GM12878 (cell line): ENCODE results near the gene WWC2. TPM values are rescaled to one million over a fixed set of nuclear protein-coding genes. Genes with fewer than 3 reads are reported as not detected.
A peak's percentile ranks its signal among the peaks of the same experiment; 100 is the strongest.

Experiments used
- ATAC-seq: fragments of 200-7000 bp; cut with Tn5 transposase; 3 replicates; pipeline ENCODE4 v1.9.1; 2020; ENCODE audit warnings: mild to moderate bottlenecking, moderate library complexity
- BruUV-seq: library from RNA; stranded (reverse); fragments of 400-500 nt; replicated peaks from 2 replicates; lab custom pipeline; 2021; lab: Mats Ljungman, UMichigan
- CTCF ChIA-PET: fragments of 300-600 bp; sonication (Branson Sonifier 250); formaldehyde crosslinking; extraction: SDS; loops from one replicate; lab custom pipeline; 2021; ENCODE audit warnings: inconsistent platforms; lab: Yijun Ruan, JAX
- POLR2A ChIA-PET: fragments of 350-600 bp; formaldehyde crosslinking; extraction: SDS; loops from one replicate; lab custom pipeline; 2021; ENCODE audit warnings: inconsistent platforms; lab: Charles Lee
- RAD21 ChIA-PET: fragments of 300-600 bp; sonication (Branson Sonifier 250); formaldehyde crosslinking; loops from one replicate; lab custom pipeline; 2023; ENCODE audit warnings: antibody characterized with exemption; ENCODE audit not compliant: unreplicated experiment; lab: Charles Lee
- SMC1A ChIA-PET: fragments of 300-600 bp; sonication (Branson Sonifier 250); formaldehyde crosslinking; loops from one replicate; lab custom pipeline; 2023; ENCODE audit not compliant: unreplicated experiment, uncharacterized antibody; lab: Charles Lee
- DNase-seq: peaks from one replicate; pipeline ENCODE4 v3.0.0-alpha.2; 2011; ENCODE audit warnings: low read depth, low spot score
- FAIRE-seq: peaks from 3 replicates; lab custom pipeline; 2011; peaks lifted over from hg19 to GRCh38; lab: Jason Lieb, UNC
- H2AFZ ChIP-seq: 2 replicates; pipeline ENCODE4 v1.6.0; 2011; ENCODE audit warnings: low read depth, low read length, control low read depth; ENCODE audit not compliant: control insufficient read depth
- H3K27ac ChIP-seq: 2 replicates; pipeline ENCODE4 v1.5.1; 2011; ENCODE audit warnings: control low read depth; ENCODE audit not compliant: control insufficient read depth, insufficient read depth
- H3K27me3 ChIP-seq, 2 experiments: replicated peaks in 1 of 2; 2 replicates each; pipeline versions ENCODE4 v1.6.0 to v1.6.1; 2011; ENCODE audit warnings: low read length in 1 of 2; ENCODE audit not compliant: control insufficient read depth in 2 of 2, insufficient read depth in 2 of 2
- H3K36me3 ChIP-seq, 2 experiments: 2 replicates each; pipeline ENCODE4 v1.5.1; 2011; ENCODE audit warnings: low read length in 1 of 2; ENCODE audit not compliant: control insufficient read depth in 2 of 2, insufficient read depth in 2 of 2
- H3K4me1 ChIP-seq: 2 replicates; pipeline ENCODE4 v1.6.1; 2011; ENCODE audit warnings: mild to moderate bottlenecking, low read length, moderate library complexity, mixed read lengths; ENCODE audit not compliant: control insufficient read depth, insufficient read depth
- H3K4me2 ChIP-seq: 2 replicates; pipeline ENCODE4 v1.6.0; 2011; ENCODE audit warnings: control low read depth; ENCODE audit not compliant: control insufficient read depth, insufficient read depth
- H3K4me3 ChIP-seq: fragments of 200-600 bp; sonication (generic); 2 replicates; pipeline ENCODE4 v1.5.1; 2016
- H3K79me2 ChIP-seq: 2 replicates; pipeline ENCODE4 v1.6.0; 2011; ENCODE audit warnings: low read length; ENCODE audit not compliant: control insufficient read depth, insufficient read depth
- H3K9ac ChIP-seq: 2 replicates; pipeline ENCODE4 v1.8.0; 2011; ENCODE audit warnings: low read length, control low read depth, mixed read lengths; ENCODE audit not compliant: control insufficient read depth, insufficient read depth
- H3K9me3 ChIP-seq: replicated peaks from 3 replicates; pipeline ENCODE4 v1.5.1; 2011; ENCODE audit warnings: mild to moderate bottlenecking, low read length; ENCODE audit not compliant: control insufficient read depth, insufficient read depth
- H4K20me1 ChIP-seq: 2 replicates; pipeline ENCODE4 v1.6.0; 2011; ENCODE audit not compliant: control insufficient read depth, insufficient read depth
- ATF7 ChIP-seq: fragments of 450-650 bp; IDR thresholded peaks from 2 replicates; pipeline ENCODE4 v1.6.1; 2016; ENCODE audit warnings: low read depth, mild to moderate bottlenecking
- CBFB ChIP-seq: IDR thresholded peaks from 2 replicates; pipeline ENCODE4 v1.6.1; 2016; ENCODE audit warnings: antibody characterized with exemption, low read depth
- EGR1 ChIP-seq, 2 experiments: IDR thresholded peaks; 1 replicate in 1 of 2; 2 replicates in 1 of 2; pipeline ENCODE4 v1.6.1; 2011 to 2012; ENCODE audit warnings: low read depth in 2 of 2, low read length in 2 of 2, borderline replicate concordance in 1 of 2, mild to moderate bottlenecking in 1 of 2, moderate library complexity in 1 of 2
- GABPA ChIP-seq: IDR thresholded peaks from 2 replicates; pipeline ENCODE4 v1.6.1; 2014; ENCODE audit warnings: antibody characterized with exemption, low read depth, mild to moderate bottlenecking, inconsistent platforms
- GATAD2B ChIP-seq: fragments of 450-650 bp; conservative IDR thresholded peaks from 2 replicates; pipeline ENCODE4 v1.6.1; 2017; ENCODE audit warnings: low read depth, mild to moderate bottlenecking, moderate library complexity
- HCFC1 ChIP-seq: fragments of 150-350 bp; IDR thresholded peaks from 2 replicates; pipeline ENCODE4 v1.6.1; 2014; ENCODE audit warnings: low read length
- MEF2A ChIP-seq: IDR thresholded peaks from 2 replicates; pipeline ENCODE4 v1.6.1; 2011; ENCODE audit warnings: low read depth, mild to moderate bottlenecking, low read length, moderate library complexity; ENCODE audit not compliant: insufficient read depth
- NFIC ChIP-seq: IDR thresholded peaks from 2 replicates; pipeline ENCODE4 v1.6.1; 2012; ENCODE audit warnings: low read depth, mild to moderate bottlenecking, inconsistent platforms, low read length, moderate library complexity
- PML ChIP-seq: IDR thresholded peaks from 2 replicates; pipeline ENCODE4 v1.6.1; 2012; ENCODE audit warnings: low read length, inconsistent platforms
- RB1 ChIP-seq: fragments of 450-650 bp; formaldehyde crosslinking; IDR thresholded peaks from 2 replicates; pipeline ENCODE4 v1.6.1; 2017; ENCODE audit warnings: mild to moderate bottlenecking, borderline replicate concordance
- SIX5 ChIP-seq: IDR thresholded peaks from 2 replicates; pipeline ENCODE4 v1.6.1; 2011; ENCODE audit warnings: mild to moderate bottlenecking, low read depth, low read length, moderate library complexity; ENCODE audit not compliant: severe bottlenecking
- SREBF1 ChIP-seq: IDR thresholded peaks from 2 replicates; pipeline ENCODE4 v1.6.1; 2012; ENCODE audit warnings: mild to moderate bottlenecking, low read length
- TBL1XR1 ChIP-seq: IDR thresholded peaks from 2 replicates; pipeline ENCODE4 v1.6.1; 2012; ENCODE audit warnings: low read depth, low read length, improper control_type of control experiment
- ZZZ3 ChIP-seq: IDR thresholded peaks from 2 replicates; pipeline ENCODE4 v1.6.1; 2011; ENCODE audit warnings: low read depth; ENCODE audit not compliant: control insufficient read depth, insufficient read length
- WGBS: methylation state at CpG from one replicate; pipeline ENCODE4 v1.1.6; 2016; ENCODE audit warnings: low lambda C conversion rate; ENCODE audit not compliant: insufficient replicate concordance, insufficient coverage; ENCODE audit errors: missing lambda C conversion rate; 5-methylcytosine and 5-hydroxymethylcytosine counted together
- in situ Hi-C: fragments of 300-500 bp; cut with MboI; formaldehyde crosslinking; loops from 9 replicates; pipeline ENCODE4 v1.14.3; 2018; ENCODE audit warnings: mixed read lengths
- intact Hi-C: fragments of 100-400 bp; cut with micrococcal nuclease; formaldehyde crosslinking; loops from one replicate; pipeline ENCODE4 v1.14.2; 2022; ENCODE audit not compliant: unreplicated experiment
- polyA plus RNA-seq, 11 experiments: library from polyadenylated mRNA; depleted of rRNA in 4 of 11; unstranded in 6 of 11; stranded (reverse) in 5 of 11; fragments of >200 nt; fragmentation: Nextera tagmentation in 4 of 11; fragmentation: Illumina TruSeq in 1 of 11; extraction: Ambion mirVana in 4 of 11; extraction: Trizol in 1 of 11; gene quantifications; 1 replicate in 1 of 11; 2 replicates in 10 of 11; pipeline versions ENCODE4 v1.2.1 to v1.2.3, GENCODE V29; 2011 to 2016; ENCODE audit warnings: inconsistent platforms in 2 of 11, missing spikeins in 2 of 11, low read depth in 1 of 11
- total RNA-seq, 4 experiments: library from RNA; depleted of rRNA in 3 of 4; stranded (reverse); fragments of >200 nt in 3 of 4; fragmentation: Illumina TruSeq in 1 of 4; extraction: Trizol in 1 of 4; gene quantifications; 2 replicates each; pipeline versions ENCODE4 v1.2.1 to v1.2.3, GENCODE V29; 2013 to 2021
- TF ChIP-seq, protein P1 (sequence below): fragments of 450-650 bp; formaldehyde crosslinking; IDR thresholded peaks from 2 replicates; pipeline ENCODE4 v1.4.0; 2020; ENCODE audit warnings: mild to moderate bottlenecking, moderate library complexity
- TF ChIP-seq, protein P2 (sequence below): fragments of 150-350 bp; IDR thresholded peaks from 2 replicates; pipeline ENCODE4 v1.6.1; 2016; ENCODE audit warnings: low read depth, low read length
- TF ChIP-seq, protein P3 (sequence below): fragments of 450-650 bp; IDR thresholded peaks from 2 replicates; pipeline ENCODE4 v1.6.1; 2016; ENCODE audit warnings: mild to moderate bottlenecking

WWC2 gene
- total and polyA plus RNA-seq, 10 of the 15 experiments (the other 5 are each of a cell fraction or from before 2014, with no cell fraction given), result 0.02 to 0.72 (median 0.06) TPM; not detected in 3

DNA sequence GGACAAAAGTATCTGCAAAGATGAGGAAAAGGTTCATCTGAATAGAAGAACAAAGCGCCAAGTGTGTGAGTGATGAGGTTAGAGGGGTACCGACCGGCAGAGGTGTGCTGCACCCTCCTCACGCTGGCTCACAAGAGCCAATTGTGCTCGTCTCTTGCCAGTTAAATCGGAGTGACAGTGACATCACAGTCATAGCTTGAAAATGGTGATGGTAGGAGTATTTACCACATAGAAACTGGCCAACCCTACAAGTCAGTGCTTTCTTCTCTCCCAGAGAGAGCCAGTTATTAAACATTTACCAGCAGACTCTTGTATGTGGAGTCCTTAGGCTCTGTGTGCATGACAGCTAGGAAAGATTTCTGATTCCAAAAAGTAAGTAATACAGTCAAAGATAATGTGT lies 188.6 kb downstream of the WWC2 start:
- ChIA-PET RAD21 (interaction anchor here (1.0 to 1.8 kb wide), 3 partner anchors 10 to 29 kb away, joined by 4 to 7 read pairs (median 5); no protein-coding TSS in a partner anchor), CTCF (interaction anchor here (1.0 to 1.5 kb wide), 2 partner anchors 18 to 120 kb away, joined by 3 to 5 read pairs; no protein-coding TSS in a partner anchor)
- intact Hi-C loops, result loop anchor here (10.0 kb wide), 1 partner anchor 217 kb away; the partner anchor contains the start of gene ING2
- no peak for TF ChIP-seq EGR1 (IDR thresholded peaks at IDR 0.05; ENCODE audit: borderline replicate concordance in 1 of 2, low read depth in 2 of 2, low read length in 2 of 2)
- TF ChIP-seq RB1, result no peak
- no peak for TF ChIP-seq CBFB
- TF ChIP-seq, protein P1, sequence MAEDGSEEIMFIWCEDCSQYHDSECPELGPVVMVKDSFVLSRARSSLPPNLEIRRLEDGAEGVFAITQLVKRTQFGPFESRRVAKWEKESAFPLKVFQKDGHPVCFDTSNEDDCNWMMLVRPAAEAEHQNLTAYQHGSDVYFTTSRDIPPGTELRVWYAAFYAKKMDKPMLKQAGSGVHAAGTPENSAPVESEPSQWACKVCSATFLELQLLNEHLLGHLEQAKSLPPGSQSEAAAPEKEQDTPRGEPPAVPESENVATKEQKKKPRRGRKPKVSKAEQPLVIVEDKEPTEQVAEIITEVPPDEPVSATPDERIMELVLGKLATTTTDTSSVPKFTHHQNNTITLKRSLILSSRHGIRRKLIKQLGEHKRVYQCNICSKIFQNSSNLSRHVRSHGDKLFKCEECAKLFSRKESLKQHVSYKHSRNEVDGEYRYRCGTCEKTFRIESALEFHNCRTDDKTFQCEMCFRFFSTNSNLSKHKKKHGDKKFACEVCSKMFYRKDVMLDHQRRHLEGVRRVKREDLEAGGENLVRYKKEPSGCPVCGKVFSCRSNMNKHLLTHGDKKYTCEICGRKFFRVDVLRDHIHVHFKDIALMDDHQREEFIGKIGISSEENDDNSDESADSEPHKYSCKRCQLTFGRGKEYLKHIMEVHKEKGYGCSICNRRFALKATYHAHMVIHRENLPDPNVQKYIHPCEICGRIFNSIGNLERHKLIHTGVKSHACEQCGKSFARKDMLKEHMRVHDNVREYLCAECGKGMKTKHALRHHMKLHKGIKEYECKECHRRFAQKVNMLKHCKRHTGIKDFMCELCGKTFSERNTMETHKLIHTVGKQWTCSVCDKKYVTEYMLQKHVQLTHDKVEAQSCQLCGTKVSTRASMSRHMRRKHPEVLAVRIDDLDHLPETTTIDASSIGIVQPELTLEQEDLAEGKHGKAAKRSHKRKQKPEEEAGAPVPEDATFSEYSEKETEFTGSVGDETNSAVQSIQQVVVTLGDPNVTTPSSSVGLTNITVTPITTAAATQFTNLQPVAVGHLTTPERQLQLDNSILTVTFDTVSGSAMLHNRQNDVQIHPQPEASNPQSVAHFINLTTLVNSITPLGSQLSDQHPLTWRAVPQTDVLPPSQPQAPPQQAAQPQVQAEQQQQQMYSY (CRISPR knock-in tag), result no peak
- peak; percentile 50; the same call in 1 of the 2 replicates for TF ChIP-seq ATF7
- TF ChIP-seq ZZZ3, result no peak
- TF ChIP-seq SREBF1, result no peak
- TF ChIP-seq GATAD2B, result no peak
- TF ChIP-seq NFIC, result no peak
- no peak for TF ChIP-seq HCFC1
- no peak for TF ChIP-seq GABPA
- TF ChIP-seq, protein P2, sequence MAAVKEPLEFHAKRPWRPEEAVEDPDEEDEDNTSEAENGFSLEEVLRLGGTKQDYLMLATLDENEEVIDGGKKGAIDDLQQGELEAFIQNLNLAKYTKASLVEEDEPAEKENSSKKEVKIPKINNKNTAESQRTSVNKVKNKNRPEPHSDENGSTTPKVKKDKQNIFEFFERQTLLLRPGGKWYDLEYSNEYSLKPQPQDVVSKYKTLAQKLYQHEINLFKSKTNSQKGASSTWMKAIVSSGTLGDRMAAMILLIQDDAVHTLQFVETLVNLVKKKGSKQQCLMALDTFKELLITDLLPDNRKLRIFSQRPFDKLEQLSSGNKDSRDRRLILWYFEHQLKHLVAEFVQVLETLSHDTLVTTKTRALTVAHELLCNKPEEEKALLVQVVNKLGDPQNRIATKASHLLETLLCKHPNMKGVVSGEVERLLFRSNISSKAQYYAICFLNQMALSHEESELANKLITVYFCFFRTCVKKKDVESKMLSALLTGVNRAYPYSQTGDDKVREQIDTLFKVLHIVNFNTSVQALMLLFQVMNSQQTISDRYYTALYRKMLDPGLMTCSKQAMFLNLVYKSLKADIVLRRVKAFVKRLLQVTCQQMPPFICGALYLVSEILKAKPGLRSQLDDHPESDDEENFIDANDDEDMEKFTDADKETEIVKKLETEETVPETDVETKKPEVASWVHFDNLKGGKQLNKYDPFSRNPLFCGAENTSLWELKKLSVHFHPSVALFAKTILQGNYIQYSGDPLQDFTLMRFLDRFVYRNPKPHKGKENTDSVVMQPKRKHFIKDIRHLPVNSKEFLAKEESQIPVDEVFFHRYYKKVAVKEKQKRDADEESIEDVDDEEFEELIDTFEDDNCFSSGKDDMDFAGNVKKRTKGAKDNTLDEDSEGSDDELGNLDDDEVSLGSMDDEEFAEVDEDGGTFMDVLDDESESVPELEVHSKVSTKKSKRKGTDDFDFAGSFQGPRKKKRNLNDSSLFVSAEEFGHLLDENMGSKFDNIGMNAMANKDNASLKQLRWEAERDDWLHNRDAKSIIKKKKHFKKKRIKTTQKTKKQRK, result no peak
- no peak for TF ChIP-seq MEF2A
- no peak for TF ChIP-seq PML
- no peak for TF ChIP-seq SIX5
- TF ChIP-seq TBL1XR1, result no peak
- TF ChIP-seq, protein P3, sequence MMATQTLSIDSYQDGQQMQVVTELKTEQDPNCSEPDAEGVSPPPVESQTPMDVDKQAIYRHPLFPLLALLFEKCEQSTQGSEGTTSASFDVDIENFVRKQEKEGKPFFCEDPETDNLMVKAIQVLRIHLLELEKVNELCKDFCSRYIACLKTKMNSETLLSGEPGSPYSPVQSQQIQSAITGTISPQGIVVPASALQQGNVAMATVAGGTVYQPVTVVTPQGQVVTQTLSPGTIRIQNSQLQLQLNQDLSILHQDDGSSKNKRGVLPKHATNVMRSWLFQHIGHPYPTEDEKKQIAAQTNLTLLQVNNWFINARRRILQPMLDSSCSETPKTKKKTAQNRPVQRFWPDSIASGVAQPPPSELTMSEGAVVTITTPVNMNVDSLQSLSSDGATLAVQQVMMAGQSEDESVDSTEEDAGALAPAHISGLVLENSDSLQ, result peak; percentile 53

More for the DNA sequence above, 188.6 kb downstream of the WWC2 start:
- Histone ChIP-seq H3K9ac (no peak overlapping the region), H3K4me1 (no peaks in the 10 kb centered on the region), H3K36me3 (no peaks in the 10 kb centered on the region), H3K27me3 (no peaks in the 10 kb centered on the region), H2AFZ (no peak overlapping the region), H3K9me3 (no peaks in the 10 kb centered on the region), H3K4me2 (no peak overlapping the region), H3K79me2 (no peaks in the 10 kb centered on the region), H4K20me1 (no peaks in the 10 kb centered on the region), H3K27ac (no peak overlapping the region), H3K4me3 (no peak overlapping the region)
- FAIRE-seq (no peak), DNase-seq (no peak), ATAC-seq (peak; percentile 81)
- BruUV-seq, result no TSS peak
- ChIA-PET SMC1A (interaction anchor here (0.8 to 1.5 kb wide), 4 partner anchors 10 to 109 kb away, joined by 3 to 4 read pairs (median 3); no protein-coding TSS in a partner anchor), POLR2A (interaction anchor here (1.0 kb wide), 1 partner anchor 10 kb away, joined by 3 read pairs; no protein-coding TSS in a partner anchor)
- in situ Hi-C loops, result no loop called here
- 54% methylated on average over 6 of the region's 6 CpGs for WGBS
